ENCODE data around the gene KCNE3.

- TF ChIP-seq CTCF (IDR thresholded peaks at IDR 0.05) (no peak), POLR2A (IDR thresholded peaks at IDR 0.05) (no peak)
Observed at GRCh38 chr11:74474316-74474715, 7.0 kb upstream of the KCNE3 start.

Measured in esophagus squamous epithelium (tissue), 4 donors.